ENCODE data around the gene FOXO1.

GRCh38 chr13:40611004-40611403, 55.4 kb downstream of the FOXO1 start:
- TF ChIP-seq CTCF (IDR thresholded peaks at IDR 0.05), result no peak
- TF ChIP-seq POLR2A (IDR thresholded peaks at IDR 0.05), result no peak
